Hematopoietic multipotent progenitor cell treated with erythropoietin and hydrocortisone succinate and interleukin-3 and kit ligand, for 8 days (in vitro differentiated cells): ENCODE measurements around the gene GALNT9.

Source experiments
- DNase-seq: peaks from one replicate; pipeline ENCODE4 v3.0.0-alpha.2; 2015

GALNT9 gene

GRCh38 chr12:132344181-132344580, 14.8 kb upstream of the GALNT9 start:
- no peak for DNase-seq

GRCh38 chr12:132343294-132344004, 14.1 kb upstream of the GALNT9 start:
- no peak for DNase-seq

DNA sequence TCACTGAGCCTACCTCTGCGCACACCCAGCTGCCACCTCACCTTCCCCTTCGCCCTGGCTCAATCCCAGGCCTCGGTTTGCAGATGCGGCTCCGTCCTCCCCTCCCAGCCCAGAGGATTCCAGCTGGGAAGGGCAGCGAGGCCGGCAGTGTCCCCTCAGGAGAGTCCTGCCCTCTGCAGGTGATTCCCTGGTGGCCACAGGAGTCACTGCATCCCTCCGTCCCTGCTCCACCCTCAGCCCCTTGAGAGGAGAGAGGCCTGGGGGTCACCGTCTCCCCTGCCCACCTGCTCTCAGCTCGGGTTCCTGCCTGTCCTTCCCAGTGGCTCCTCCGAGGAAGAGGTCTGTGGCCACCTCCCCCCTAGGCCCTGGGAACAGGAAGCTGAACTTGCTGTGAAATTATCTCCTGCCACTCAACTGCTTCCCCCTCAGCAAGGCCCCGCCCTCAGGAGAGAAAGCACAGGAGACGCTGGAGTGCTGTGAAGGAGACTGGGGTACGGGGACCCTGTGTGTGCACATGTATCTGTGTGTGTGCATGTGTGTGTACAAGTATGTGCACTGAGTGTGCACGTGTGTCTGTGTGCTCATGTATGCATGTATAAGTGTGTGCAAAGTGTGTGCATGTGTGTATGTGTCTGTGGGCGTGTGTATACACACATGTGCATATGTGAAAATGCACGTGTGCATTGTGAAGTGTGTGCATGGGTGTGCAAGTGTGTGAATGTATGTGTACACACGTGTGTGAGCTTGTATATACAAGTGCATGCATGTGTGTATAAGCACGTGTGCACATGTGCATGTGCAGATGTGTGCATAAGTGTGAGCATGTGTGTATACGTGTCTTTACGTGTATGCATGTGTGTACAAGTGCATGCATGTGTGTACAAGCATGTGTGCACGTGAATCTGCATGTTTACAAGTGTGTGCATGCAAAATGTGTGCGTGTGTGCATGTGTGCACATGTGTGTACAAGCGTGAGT, 13.2 kb upstream of the GALNT9 start:
- DNase-seq: no peak

- no peak for DNase-seq
Observed at GRCh38 chr12:132341318-132342050, 12.1 kb upstream of the GALNT9 start.

DNA sequence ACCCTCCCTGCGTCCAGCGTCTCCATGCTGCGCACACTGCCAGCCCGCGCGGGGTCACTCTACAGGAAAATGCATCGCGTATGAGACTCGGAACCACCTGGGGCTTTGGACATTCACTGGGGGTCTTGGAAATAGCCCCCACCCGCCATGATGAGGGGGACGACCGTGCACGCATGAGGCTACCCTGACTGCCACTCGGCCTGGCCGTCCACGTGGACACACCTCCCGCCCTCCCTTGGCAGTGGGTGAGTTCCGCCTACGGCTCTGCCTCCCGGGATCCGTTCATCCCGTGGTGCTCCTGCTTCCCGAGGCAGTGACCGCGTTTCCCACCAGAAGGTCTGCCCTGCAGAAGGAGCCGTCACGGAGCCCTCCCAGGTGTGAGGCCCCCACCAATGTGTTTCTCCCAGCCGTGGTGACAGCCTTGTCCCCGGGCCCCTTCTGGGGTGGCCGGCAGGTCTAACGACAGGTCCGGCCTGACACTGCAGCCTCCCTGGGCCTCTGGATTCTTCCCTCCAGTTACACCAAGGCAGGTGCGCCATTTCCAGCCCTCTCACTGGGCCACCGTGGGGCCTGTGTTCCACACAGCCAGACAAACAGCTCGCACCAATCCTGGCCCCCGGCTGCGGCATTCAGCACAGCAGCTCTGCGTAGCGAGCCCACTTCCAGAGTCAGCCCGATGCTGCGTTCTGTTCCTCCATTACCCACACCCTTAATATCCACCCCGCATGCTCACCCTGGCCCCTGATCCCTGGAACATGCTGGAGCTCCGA, 11.1 kb upstream of the GALNT9 start:
- DNase-seq: no peak

DNA sequence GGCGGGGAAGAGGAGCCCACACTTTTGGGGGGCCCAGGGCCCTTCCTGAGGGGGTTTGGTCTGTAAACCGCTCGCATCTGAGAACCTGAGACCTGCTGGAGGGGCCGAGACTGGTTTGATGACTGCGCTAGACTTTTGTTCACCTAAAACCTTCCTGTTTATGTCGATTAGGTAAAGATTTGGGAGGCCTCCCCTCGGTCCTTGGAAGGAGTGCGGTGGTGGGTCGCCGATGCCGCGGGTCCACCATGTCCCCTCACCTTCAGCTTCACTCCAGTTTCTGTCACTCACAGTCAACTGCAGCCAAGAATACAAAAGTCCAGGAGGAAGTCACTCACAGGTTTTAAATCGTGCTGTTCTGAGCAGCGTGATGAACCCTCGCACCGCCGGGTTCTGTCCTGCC, 10.5 kb upstream of the GALNT9 start:
- no peak for DNase-seq

DNA sequence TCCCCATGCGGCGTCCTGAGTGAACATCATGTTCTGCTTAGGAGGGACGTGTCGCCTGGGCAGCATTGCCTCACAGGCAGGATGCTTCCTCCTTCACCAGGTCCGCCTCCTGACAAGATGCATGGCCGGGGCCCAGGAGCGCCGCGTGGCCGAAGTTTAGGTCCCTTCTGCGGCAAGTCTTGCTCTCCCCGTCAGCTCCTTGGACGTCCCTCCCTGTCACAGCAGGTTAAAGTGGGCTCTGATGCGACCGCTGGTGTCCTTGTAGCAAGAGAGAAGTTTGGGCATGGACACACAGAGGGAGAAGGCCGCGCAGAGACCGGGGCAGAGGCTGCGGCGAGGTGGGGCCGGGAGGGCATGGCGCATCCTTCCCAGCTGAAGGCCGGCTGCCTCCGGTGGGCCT, 9.4 kb upstream of the GALNT9 start:
- DNase-seq: no peak

DNA sequence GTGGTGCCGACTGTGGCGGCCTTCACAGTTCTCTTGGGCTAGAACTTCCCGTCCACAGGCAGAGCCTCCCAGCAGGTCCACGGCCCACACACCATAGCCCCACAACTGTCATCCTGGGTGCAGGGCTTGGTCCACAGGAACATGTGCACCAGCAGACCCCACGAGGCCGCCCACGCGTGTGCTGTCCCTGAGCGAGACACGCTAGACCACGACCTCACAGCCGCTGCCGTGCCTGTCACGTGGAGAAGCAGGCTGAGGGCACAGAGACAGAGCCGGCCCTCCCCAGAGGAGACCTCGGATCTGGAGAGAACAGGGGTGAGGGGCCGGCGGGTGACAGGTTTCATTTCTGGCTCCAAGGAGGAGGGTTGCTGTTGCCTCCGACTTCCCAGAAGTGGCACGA, 8.9 kb upstream of the GALNT9 start:
- no peak for DNase-seq

- DNase-seq: no peak
Observed at GRCh38 chr12:132337557-132337956, 8.2 kb upstream of the GALNT9 start.

DNA sequence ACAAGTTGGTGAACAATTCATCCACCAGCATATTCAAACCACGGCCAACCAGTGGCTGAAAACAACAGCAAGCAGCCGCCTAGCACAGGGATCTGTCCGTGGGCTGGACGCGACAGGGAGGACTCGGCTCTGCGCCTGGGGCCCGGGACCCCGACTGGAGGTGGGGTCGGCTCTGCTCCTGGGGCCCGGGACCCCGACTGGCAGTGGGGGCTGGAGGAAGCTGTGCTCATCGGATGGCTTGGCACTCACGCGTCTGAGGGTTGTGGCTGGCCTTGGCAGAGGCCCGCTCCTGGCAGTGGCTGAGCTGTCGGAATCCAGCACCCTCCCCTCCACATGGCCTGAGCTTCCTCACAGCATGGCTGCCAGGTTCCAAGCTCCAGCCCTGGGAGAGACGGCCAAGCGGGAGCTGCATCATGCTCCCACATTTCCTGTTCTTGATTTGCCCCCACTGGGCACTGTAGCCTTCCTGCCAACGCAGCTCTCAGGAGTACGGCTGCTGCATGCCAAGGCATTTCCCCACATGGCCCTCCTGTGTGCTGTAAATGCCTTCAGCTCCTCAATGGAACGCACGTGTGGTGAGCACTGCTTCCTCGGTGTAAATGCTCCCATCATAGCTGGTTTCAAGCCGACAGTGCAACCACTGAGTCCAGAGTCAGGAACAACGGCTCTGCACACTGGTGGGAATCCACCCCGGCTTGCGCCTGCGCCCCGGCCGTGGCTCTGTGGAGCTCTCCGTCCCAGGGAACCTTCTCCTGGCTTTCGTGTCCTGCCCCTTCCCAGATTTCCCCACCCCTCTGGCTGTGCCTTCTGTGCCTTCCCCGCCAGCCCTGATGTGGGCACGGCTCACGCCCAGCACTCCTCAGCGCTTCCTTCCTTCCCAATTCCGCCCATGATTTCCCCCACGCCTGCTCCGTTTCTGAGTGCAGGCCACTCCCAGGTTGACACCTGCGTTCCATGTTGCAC, 7.3 kb upstream of the GALNT9 start:
- DNase-seq: no peak

DNA sequence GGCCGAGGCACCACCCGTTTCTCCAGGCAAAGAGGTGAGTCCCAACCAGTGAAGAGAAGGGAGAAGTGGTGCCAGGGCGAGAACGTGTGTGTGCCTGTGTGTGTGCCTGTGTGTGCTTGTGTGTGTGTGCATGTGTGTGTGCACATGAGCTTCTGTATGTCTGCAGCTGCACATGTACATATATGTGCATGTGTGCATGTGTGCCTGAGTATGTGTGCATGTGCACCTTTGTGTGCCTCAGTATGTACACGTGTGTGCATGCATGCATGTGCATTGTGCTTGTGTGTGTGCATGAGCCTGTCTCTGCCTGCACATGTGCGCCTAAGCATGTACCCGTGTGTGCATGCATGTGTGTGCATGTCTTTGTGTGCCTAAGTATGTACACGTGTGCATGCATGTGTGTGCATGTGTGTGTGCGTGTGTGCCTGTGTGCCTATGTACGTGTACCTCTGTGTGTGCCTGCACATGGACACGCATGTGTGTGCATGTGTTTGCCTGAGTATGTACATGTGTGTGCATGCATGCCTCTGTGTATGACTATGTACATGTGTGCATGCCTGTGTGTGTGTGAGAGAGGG, 5.9 kb upstream of the GALNT9 start:
- DNase-seq: no peak

GRCh38 chr12:132333766-132334165, 4.4 kb upstream of the GALNT9 start:
- no peak for DNase-seq

- no peak for DNase-seq
Observed at GRCh38 chr12:132333273-132333672, 3.9 kb upstream of the GALNT9 start.

DNA sequence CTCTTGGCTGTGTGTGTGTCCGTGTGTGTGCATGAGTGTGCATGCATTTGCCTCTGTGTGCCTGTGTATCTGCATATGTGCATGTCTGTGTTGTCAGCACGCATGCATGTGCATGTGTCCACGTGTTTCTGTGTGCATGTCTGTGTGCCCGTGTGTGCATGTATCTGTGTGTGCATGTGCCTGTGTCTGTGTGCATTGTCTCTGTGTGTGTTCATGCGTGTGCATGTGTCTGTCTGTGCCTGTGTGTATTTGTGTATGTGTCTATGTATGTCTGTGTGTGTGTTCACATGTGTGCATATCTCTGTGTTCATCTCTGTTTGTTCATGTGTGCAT, 1.1 kb upstream of the GALNT9 start:
- DNase-seq: no peak

- DNase-seq: no peak
Observed at GRCh38 chr12:132329720-132330548, 545 bp upstream of the GALNT9 start.

DNA sequence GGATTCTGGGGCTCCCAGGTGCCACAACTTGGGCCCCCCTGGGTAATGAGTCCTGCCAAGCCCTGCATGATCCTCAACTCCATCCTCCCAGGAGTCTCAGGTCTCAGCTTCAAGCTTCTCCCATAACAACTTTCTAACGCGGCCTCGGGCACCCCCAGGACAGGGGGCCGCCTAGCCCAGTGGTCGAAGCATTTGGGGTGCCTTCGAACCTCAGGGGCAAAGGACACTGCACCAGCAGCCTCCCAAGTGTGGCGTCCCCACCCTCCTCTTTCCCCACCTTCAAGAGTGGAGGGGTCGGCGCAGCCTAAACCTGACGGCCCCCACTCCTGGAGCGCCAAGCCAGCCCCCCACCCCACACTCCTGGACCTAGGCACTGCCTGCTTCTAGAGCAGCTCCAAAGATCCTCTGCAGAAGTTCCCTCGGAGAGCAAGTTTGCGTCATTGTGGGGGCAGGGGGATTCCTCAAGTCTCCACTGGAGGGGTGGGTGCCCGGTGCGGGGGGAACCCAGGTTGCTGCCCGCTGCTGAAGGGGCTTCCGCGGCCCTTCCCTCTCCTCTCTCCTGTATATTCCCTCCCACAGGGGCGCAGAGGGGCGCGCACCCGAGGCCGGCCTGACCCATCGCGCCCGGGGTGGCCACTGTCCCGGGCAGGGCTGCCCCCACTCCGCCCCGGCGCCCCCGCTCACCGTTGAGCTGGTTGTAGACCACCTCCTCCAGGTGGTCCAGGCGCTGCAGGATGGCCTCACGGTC, 933 bp downstream of the GALNT9 start:
- no peak for DNase-seq

DNA sequence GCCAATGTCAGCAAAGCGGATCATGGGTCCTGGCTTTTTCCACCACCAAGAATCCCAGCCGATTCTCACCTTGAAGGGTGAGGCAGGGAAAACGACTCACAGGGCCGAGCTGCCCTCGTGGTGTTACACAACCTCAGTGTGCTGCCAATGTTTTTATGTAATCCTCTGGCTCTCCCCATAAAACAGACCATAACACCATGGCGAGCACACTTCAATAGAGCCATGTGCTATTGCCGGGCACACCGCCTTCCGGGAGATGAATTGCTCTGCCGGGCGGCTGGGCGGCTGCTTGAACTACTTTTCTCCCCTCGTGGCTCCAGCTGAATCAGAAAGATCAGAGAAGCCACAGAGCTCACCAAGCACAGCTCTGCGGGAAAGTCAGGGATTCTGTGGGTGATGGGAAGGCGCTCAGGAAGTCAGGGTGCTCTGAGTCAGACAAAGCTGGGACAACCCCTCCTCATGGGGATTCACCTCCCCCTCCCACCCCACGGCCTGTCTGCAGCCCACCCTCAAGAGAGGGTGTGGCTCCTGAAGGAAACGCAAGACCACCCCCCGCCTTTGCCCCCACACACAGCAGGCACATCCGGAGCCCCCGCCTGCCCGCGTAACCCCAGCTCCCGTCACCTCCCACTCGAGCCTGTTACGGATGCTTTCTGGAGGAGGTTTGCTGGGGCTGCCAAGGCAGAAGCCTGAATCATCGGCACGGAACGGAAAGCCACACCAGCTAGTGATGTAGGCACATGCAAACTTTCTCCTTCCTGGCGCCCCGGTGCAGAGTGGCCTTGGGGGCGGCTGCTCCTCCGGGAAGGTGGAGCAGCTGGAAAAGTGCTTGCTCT, 1.8 kb downstream of the GALNT9 start:
- no peak for DNase-seq

- DNase-seq: no peak
Observed at GRCh38 chr12:132326646-132327045, 2.7 kb downstream of the GALNT9 start.

GRCh38 chr12:132325733-132326130, 3.7 kb downstream of the GALNT9 start:
- DNase-seq: no peak
